ENCODE measurements around the gene PLXNA2.

Gene PLXNA2

DNA sequence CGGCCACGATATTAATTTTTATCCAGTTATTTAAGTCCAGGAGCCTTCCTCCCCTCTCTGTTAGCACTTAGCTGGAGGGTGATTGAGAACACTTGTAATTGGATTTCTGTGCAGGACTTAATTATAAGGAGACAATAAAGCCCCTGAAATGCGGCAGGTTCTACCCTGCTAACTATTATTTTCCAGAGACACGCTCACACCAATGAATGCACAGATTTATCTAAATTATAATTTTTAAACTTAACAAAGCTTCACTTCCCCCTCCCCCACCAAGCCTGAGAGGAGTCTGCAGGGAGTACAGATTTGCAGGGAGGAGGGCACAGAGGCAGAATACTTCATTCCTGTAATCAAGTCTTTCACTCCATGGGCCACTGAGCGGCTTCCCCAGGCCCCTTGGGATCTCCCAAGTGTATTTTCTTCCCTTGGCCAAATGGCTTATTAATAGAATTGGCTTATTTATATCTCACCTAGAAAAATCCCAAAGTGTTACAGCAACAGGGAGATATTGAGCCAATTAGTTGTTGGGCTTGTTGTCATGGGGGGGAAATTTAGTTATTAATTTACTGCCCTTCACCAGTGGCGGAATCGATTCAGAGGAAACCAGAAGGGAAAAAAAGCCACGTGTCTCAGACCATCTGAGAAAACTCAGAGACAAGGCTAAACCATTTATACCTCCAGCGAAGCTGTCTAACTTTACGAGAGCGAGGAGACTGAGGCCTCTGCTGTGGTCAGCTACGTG lies 234.3 kb downstream of the PLXNA2 start:
- DNase-seq (ENCODE audit: low spot score): no peak

DNA sequence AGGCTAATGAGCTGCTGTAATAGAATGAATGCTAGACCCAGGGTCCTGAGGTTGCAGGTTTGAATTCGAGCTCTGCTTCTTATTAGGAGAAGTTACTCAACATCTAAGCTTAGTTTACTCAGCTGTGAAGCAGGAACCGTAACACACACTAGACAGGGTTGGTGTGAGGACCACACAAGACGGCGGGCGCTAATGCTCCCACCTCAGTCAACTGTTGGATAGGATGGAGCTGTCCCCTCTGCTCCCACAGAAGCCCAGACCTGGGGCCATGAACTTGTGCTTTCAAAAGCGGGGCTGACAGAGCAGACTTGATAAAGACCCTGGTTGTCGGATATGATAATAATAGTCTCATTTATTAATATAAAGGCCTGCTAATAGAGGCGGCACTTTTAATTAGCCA lies 234.9 kb downstream of the PLXNA2 start:
- no peak for DNase-seq (ENCODE audit: low spot score)

DNA sequence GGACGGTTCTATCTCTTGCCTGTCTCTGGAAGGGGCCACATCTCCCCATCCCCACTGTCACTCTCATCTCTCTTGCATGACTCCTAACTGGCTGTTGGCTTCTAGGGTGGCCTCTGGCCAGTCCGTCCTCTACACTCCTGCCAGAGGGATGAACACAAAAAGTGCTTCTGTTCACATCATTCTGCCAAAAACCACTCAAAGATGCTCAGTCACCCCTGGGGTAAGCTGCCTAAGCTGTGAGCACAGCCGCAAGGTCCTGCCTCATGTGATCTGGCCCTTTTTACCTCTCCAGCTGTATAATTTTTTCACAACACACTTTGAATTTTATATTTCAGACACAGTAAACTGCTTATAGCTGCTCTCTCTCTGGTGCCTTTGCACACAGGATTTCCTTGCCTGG lies 235.7 kb downstream of the PLXNA2 start:
- no peak for DNase-seq (ENCODE audit: low spot score)

DNA sequence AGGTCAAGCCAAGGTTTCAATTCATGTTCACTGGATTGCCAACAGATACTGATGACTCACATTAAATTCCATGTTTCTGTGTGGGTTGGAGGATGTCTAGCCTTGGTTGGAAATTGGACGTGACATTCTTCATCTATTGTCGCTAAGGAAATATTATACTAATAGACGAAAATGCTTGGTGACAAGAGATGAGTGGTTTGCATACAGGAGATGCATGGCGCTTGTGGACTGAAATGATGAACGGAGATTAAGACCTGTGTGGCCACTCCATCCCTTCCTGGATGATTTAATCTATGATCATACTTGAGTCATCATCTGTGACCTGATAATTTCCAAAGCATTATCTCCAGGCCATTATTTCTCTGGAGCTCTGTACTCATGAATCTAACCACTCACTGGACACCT lies 236.2 kb downstream of the PLXNA2 start:
- DNase-seq (ENCODE audit: low spot score): no peak

DNA sequence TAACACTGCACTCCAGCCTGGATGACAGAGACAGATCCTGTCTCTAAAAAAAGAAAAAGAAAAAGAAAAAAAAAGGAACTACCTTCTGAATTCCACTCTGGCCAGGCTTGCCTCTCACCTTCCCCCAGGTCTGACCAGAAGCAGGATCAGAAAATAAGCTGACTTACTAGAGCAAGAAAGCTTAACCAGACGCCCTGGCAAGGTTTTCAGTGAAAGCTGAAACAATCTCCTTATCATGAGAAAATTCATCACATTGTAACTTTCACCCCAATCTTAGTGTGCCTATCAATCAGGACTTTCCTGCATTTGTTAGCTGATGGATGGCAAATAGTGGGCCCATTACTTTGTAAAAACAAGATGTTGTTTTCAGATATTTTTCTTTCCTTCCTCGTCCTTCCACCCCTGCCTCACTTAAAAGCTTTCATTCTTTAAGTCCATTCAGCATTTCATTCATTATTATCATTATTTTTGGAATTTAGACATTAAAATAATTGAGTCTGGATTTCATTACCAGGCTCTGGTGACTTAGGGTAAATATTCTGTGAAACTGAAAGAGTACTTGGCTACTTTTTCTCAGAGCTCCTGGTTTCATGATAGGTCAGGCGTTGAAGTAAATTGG lies 236.8 kb downstream of the PLXNA2 start:
- no peak for DNase-seq (ENCODE audit: low spot score)

DNA sequence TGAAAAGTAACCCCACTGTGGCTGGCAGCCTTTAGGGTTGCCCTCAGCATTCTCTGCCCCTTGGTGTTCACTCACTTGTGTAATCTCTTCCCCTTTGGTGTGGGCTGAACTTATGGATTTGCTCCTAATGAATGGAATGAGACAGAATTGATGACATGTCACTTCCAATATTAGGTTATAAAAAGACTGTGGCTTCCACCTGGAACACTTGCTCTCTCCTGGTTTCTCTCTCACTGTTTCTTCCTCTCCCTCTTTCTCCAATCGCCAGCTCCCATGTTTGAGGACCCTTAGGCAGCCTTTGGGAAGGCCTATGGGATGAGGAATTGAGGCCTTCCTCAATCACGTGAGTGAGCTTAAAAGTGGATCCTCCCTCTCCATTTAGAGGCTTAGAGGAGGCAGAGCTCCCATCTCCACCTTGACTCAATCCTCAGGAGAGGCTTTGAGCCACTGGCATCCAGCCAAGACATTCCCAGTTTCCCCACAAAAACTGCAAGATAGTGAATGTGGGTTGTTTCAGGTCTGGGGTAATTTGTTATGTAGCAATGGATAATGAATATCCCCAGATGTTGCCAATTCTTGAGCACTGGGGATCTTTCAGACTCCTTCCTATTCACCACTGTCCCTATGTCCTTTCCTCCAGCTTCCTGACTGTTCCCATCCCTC lies 237.8 kb downstream of the PLXNA2 start:
- DNase-seq (ENCODE audit: low spot score): no peak

DNA sequence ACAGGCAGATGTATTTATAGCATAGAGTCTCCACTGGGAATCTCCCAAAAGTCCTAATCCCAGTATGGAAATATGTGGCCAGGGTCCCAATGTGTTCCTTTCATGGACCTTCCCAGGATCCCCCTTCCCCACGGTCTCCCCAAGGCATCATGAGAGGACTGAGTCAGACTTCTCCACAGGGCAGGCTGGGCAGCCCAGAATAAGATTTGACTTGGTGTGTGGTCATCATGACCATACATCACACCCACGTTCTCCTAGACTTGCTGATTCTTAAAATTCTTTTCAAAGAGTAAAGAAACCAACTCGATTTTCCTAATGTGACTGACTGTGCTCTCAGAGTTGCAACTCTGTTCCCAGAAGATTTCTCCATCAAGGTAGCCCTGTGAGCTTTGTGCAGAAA lies 239.3 kb downstream of the PLXNA2 start:
- no peak for DNase-seq (ENCODE audit: low spot score)

DNA sequence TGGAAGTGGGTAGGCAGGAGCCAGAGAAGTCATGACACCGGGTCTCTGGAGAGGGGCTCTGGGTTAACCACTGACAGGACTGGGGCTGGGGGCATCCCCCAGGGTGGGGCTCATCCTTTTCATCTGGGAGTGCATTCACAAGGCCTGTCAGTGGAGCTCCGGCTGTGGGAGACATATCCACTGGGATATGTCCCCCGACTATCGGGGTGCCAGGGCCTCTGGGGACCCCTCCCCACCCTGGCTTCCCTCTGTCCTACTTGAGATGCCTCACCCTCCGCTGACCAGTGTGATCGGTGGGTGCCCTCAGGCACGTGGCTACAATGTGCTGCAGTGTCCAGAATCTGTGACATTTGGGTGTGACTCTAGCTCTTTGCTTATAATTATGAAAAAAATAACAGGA lies 240.9 kb downstream of the PLXNA2 start:
- DNase-seq (ENCODE audit: low spot score): no peak

DNA sequence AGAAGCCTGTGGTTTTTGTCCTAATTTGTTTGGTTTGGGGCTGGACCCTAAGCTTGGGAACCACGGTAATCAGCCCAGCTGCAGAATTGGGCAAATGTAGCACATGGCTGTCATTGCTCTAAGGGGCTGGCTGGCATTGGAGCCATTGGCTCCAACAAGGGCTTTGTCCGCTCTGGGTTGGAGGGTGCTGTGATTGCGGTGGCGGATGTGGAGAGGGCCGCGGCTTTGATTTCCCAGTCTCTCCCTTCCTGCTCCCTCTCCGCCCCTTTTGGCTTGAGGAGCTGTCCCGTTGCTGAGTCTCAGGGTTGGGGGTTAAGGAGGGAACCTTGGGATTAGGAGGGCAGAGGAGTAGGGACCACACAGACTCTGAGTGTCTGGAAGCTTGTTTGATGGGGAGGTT lies 241.5 kb downstream of the PLXNA2 start:
- no peak for DNase-seq (ENCODE audit: low spot score)

DNA sequence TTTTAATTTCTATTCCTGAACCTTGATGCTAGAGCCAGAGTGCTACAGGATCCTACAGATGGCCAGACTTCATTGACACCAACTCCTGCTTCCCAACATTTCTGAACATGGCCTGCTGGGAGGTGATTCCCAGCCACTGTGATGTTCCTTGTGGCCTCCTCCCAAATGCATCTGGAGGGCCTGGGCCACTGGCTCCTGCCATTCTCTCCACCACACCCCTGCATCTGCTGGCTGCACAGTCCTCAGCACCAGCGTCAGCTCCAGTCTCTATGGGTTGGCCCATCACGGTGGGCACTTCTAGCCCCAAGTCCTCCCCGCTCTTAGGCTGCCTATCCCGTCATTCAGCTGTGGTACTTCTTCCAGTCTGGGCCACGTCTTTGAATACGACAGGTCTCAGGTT lies 242.1 kb downstream of the PLXNA2 start:
- no peak for DNase-seq (ENCODE audit: low spot score)

DNA sequence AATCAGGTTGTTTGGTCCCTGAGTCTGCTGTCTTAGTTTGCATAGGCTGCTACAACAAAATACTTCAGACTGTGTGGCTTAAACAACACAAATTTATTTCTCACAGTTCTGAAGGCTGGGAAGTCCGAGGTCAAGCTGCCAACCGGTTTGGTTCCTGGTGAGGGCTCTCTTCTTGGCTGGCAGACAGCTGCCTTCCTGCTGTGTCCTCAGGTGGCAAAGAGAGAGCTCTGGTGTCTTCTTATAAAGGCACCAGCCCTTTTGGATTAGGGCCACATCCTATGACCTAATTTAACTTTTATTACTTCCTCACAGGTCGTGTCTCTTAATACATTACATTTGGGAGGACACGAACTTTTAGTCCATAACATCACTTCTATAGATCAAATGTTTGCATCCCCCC lies 243.7 kb downstream of the PLXNA2 start:
- DNase-seq (ENCODE audit: low spot score): no peak

DNA sequence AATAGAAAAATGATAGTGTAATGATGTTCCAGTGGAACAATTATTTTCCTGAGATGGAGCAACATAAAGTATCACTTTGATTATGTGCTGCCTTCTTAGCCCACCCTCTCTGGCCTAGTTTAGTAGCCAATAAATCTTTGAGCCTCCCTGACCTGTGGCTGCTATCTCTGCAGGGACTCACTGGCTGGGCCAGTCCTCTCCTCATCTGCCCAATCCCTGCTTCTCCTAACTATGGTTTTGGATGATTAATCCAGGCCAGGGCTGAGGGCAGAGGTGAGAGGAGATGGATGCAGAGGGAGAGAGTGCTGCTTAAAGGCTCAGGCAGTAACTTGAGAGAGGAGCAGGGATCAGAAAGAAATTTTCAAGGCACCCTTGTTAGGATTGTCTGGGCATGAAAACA lies 244.2 kb downstream of the PLXNA2 start:
- DNase-seq (ENCODE audit: low spot score): no peak

DNA sequence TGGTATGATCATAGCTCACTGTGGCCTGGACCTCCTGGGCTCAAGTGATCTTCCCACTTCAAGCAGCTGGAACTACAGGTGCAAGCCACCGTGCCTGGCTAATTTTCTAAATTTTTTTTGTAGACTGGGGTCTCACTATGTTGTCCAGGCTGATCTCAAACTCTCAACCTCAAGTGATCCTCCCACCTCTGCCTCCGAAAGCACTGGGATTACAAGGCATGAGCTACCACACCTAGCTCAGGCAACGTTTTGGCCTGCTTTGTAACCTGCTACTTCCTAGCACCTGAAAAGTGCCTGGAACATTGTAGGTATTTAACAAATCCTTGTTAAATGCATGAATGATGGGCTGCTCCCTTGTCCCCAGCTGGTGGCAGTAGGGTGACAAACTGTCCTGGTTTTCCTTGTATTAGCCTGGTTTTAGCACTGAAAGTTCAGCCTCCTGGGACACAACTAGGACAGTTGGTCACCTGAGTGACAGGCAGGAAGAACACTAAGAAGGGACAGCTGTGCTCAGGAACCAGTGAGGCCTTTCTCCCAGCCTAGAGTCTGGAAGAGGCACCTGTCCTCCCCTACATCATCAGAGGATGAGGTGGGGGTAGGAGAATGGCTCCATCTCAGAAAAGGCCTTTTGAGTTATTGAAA lies 244.8 kb downstream of the PLXNA2 start:
- DNase-seq (ENCODE audit: low spot score): no peak

DNA sequence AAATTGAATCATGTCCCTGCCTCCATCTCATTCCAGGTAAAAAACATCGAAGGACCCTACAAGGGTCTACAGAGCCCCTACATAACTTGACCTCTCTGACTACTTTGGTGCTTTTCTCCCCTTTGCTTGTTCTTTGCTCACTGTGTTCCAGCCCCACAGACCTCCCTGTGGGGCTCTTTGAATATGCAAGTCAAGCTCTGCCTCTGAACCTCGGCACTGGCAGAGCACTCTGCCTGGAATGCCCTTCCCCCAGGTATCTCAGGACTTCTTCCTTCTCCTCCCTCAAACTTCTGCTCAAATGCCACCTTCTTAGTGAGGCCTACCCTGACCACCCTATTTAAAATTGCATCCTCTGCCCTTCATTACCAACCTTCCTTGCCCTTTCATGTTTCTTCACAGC lies 245.5 kb downstream of the PLXNA2 start:
- no peak for DNase-seq (ENCODE audit: low spot score)

DNA sequence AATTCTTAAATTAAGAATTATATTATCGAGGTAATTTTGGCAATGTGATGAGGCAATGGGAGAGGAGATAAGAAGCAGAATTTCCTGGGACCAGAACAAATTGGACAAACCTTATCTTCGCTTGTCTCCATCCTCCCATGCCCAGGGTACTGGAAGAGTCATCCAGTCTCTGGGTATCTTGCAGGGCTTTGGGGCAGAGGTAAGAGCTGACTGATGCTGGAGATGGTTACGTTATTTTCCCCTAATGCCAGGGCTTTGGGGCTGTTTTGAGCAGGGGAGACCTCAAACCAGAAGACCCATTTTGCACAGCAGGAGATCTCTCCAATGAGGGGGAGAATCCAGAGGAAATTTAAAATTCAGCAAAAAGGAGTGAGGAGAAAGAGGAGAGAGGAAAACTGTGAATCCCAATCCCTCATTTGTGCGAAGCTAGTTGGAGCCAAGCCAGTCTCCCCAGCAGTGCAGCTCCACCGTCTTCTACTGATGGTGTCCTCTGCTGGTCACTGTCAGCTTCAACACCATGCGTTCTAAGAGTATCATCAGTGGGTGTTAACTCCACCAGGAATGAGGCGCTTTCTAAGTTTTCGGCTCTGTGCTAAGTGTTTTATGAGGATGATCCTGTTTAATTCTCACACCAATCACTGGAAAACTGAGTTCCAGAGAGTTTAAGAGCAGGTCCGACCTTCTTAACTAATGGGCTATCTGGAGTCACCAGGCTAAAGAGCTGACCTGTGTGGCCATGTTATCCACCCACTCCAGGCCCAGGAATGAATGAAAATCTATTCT lies 246.5 kb downstream of the PLXNA2 start:
- DNase-seq (ENCODE audit: low spot score): peak; percentile 63

DNA sequence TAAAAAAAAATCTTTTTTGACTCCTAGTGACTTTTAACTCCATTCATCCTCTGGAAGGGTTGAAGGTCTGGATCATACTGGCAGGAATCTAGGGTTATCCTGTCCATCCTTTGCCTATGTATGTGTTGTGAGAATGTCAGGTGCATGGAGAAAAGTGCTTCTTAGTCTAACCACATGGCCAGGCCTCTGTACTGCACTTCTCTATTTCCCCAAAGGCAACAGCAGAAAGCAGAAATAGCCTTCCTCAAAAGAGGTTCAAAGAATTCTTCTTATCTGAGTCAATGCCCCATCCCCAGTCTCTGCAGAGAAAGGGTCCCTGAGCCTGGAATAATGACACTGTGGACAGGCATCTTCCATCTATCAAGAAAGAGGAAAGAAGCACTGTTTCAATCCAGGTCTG lies 247.5 kb downstream of the PLXNA2 start:
- DNase-seq (ENCODE audit: low spot score): no peak

DNA sequence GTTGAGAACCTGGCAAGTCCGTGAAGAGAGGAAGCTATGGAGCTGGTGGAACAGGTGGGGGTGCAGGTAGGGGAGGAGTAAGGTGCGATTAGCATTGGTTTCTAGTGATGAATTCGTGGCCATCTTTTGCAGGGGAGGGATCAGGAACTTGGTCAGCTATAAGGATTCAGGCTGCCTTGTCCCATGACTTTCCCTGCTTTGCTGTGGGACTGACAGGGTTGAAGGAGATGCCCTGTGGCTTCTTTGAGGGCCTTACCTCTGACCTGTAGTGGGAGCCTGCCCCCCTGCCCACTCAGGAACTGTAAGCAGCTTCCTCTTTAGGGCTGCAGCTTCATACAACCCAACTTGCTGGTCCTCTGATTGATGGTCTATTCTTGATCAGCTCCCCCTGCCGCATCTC lies 248.6 kb downstream of the PLXNA2 start:
- DNase-seq (ENCODE audit: low spot score): no peak

DNA sequence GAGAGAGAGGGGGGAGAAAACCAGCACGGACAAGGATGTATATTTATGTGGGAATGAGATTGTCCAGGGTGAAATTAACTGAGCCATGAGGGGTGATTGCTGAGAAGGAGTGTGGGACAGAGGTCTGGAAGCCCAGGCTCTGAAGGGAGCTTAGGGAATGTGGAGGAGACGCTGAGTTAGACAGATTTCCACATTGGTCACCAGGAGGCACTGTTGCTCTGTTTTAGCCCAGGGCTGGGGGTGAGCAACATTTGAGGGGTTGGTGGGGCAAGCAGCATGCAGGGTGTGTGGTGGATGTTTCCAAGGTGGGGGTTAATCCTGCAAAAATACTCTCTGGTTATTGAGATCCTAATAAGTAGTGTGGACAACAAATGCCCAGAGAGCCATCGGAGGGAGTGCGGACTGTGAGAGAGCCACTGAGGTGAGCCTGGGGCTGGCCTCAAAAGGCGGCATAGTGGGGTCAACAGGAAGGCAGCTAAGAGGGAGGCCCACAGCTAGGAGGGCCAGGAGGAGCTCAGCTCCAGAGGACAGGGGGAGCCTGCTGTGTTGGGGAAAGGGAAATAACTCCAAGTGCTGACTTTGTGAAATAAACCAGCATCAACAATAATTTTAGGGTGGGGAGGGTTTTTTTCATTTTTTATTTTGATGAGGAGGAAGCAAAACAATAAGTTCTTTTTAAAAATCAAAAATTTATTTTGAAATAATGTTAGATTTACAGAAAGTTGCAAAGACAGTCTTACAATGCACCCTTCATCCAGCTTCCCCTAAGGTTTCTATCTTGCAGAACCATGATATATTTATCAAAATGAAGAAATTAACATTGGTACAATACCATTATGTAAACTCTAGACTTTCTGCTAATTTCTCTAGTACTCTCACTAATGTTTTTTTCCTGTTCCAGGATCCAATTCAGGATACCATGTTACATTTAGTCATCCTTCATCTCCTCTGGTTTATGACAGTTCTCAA lies 250.4 kb downstream of the PLXNA2 start:
- no peak for DNase-seq (ENCODE audit: low spot score)

DNA sequence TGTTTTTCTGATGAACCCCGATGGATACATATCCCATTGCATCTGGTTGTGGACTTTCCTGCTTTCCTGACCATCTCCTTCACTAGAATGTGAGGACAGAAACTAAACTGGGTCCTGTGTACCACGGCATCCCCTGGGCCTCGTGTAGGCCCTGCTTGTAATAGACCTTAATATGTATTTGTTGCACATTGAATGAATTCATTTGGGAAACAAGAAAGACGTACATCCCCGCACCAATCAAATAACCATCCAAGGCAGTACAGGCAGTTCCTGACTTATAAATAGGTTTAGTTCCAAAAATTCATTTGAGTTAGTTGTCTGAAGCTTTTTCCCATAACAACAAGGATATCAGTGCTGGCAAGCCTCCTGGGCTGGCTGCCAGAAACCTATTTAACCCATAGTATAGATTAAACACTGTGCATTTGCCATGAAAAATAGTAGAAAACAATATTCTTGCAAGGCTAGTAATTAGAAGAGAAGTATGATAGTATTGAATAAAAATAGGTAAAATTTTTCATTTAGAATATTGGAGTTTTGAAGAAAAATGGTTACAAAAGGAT lies 251.4 kb downstream of the PLXNA2 start:
- DNase-seq (ENCODE audit: low spot score): no peak

DNA sequence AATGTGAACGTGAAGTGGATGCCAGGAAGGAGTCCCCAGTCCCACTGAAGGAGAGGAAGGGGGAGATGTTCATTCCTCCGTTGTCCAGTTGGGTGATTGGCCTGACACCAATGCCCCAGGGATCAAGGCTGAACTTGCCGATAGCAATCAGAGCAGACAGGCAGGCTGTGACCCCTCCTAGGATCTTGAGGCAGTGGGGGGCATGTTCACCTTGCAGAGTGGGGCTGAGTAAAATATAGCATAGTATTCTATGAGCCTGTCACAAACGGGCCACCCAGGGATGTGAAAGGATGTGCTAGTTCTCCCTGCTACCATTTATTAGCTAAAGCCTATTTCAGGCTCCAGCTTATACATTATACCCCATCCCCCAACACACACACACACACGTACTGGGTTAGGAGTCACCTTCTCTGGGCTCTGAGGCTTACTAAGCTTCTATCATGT lies 252.6 kb downstream of the PLXNA2 start:
- no peak for DNase-seq (ENCODE audit: low spot score)
